Measurements from ENCODE around the gene AAR2.

The AAR2 gene

GRCh38 chr20:36281785-36282380 lies 45.6 kb downstream of the AAR2 start:
- no peak for DNase-seq

GRCh38 chr20:36284751-36285150 lies 48.5 kb downstream of the AAR2 start:
- no peak for DNase-seq

DNA sequence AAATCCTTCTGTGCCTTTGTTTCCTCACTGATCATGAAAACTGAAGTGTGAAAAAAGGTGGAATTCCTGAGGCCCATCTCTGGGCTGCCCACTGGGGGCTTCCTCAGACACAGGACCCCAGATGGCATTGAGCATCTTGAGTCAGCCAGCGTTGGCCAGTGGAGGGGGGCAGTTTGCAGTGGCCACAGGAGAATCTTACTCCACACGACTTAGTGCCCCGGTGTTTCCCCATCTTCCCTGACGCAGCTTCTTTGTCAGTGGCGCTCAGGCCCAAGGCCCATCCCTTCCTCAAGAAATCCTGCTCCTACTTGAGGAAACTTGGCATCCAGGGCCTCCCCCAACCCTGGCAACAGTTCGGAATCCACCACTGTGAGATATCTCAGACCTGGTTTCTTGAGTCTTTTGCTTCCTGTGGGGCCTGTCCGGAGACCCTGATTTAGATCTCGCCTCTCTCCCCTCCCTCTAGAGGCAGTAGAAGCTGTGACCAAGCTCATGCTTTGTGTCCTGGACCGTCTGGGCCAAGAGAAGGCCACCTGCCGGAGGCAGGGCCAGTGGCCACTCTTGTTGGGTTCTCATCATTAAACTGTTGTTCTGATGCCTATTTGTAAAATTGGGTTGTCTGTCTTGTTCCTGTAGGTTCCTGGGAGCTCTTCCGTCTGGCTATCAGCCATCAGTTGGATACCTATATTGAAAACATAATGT lies 49.6 kb downstream of the AAR2 start:
- no peak for DNase-seq

DNA sequence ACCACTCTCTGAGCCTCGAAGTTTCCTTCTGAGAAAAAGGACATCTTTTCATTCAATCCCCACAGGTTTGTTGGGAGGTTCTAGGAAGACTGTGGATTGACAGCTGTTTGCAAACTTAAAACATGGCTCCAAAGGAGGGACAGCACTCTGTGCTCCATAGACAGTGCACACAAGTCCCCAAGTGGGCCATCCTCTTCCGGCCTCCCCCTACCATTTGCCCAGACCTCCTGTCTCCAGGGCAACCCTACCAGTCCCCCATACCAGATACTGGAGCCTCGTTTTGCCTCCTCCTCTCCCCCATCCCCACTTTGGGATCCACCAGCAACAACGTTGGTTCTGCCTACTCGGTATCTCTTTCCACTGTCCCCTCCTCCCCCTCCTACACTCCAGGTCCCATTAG lies 61.4 kb downstream of the AAR2 start:
- no peak for DNase-seq

- DNase-seq, result no peak
Observed at GRCh38 chr20:36298061-36298460, 61.8 kb downstream of the AAR2 start.

DNA sequence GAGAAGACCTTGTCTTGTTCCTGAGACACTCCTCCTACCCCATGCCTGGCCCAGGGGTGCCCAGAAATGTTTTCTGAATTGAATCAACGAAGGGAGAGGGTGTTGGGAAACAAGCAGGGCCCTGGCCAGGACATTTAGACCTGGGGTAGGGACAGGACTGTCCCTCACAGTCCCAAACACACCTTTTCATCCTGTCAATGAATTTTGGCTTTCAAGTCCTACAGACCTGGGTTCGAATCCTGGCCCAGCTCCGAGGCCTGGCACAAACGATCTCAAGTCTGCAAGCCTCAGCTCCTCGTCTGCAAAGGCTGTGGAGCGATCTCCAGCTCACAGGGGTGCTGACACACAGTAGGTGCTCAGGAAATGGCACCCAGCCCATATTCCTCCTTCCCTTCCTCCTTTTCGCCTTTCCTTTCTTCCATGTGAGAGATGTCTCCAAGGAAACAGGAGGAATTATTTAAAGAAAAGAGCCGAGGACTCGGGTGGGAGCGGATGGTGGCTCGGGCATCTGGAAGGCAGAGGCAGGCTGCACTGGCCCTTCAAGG lies 62.6 kb downstream of the AAR2 start:
- DNase-seq, result no peak

GRCh38 chr20:36299459-36299858 lies 63.2 kb downstream of the AAR2 start:
- DNase-seq, result no peak

DNA sequence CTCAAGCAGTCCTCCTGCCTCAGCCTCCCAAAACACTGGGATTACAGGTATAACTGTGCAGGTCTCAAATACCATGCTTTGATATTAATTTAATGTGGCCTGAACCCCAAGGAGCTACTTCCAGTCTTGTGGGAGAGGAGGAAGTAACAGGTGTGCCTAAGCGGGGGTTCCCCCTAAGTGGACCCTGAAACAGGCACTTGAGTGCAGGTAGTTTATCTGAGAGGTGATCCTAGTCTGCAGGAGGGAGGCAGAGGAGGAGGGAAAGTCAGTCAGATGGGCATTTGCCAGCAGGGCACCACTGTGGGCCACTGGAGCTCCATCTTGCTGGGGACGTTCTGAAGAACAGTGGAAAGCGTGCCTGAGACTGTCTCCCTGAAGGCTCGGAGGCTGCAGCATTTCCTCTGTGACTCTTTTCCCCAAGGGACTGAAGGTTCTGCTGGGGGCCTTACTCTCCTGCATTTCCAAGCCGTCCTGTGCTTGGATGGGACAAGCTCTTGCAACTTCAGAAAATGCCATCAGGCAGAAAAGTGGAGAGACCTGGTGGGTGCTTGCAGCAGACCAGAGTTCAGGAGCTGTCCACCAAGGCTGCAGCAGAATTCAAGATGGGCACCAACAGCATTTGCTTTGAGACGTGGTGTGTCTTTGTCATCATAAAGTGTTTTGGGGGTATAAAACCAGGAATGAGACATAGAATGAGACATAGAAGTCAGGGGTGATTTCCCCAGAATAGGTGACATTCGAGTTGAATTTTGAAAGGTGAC lies 65.3 kb downstream of the AAR2 start:
- DNase-seq, result no peak

- no peak for DNase-seq
Observed at GRCh38 chr20:36303020-36303595, 66.8 kb downstream of the AAR2 start.

DNA sequence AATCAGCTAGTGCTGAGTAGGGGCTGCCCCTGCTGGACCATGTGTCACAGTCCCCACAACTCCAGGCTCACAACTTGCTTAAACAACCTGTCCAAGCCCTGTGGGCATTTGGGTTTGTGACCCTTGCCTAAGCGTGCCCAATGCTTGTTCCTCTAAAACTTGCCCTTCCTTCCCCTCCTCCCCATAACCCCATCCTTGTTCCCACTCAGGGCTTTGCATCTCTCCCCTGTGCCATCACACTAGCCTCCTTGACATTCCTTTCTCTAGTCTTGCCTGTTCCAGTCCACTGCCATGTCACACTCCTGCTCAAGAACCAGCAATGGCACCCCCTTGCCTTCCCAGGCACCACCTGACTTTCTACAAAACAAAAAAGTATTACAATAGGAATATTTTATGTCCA lies 67.6 kb downstream of the AAR2 start:
- DNase-seq, result no peak

DNA sequence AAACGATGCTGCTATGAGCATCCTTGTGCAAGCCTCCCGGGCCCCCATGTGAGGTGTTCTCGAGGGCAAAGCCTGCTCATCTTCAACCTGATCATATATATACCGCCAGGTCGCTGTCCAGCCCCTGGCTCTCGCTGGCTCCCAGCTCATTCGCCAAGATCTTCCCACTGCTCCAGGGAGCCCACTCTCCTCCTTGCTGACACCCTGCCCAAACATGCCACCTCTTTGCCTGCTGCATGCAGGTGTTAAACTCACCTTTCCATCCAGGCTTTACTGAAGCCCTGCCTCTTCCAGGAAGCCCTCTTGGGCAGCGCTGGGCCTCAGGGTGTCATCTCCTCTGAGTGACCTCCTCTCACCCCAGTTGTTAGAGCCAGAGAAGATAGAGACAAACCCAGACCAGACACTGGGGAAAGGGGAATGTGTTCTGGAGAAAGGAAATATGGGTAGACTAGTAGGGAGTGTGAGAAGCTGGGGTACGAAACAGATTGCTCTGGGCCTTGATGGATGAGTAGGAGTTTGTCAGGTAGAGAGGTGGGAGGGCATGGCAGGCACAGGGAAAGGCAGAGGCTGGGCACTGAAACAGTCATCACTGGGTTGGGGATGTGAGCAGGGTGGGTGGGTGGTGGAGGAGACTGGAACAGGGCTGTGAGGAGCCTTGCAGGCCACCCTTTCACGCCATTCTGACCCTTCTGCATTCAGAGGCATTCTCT lies 68.7 kb downstream of the AAR2 start:
- no peak for DNase-seq

DNA sequence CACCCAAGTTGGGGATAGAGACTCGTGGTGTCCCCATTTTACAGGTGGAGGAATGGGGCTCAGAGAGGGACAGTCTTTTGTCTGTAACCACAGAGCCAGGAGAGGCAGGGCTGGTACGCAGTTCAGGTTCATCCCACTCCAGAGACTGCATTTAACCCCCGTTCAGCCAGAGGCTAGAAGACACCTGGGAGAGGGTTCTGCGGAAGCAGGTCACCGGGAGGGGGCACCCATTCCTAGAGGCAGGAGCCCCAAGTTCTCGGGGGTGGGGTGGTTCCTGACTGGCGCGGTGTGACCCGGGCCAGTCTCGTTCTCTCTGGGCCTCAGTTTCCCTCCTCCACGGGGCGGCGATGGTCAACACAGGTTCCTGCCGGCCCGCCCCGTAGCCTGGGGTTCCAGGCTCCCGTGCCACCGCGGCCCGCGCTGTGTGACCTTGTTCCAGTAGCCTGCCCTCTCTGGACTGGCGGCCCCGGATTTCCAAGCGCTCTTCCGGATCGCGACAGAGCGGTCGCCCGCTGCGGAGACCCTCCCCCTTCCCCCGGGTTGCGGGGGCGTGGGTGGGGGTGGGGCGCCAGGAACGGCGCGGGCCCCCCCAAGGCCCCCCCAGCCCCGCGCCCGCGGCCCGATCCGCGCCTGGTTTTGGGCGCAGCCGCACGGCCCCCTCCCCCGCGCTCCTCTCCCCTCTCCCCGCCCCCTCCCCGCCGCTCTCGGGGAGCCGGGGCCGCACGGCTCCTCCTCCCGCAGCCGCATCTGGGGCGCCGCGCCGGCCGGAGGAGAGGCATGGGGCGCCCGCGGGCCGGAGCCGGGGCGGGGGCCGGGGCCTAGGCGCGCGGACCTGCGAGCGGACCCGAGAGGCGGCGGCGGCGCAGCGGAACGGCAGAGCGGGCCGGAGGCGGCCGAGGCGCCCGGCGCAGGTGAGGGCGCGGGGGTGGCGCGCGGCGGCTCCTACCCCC lies 69.6 kb downstream of the AAR2 start, which contains the start of gene DLGAP4:
Gene DLGAP4 (plus strand): TSS at position 738 of the 950 bp plus-strand sequence. CDS start 125,379 bp downstream, outside the sequence.
- no peak for DNase-seq

All from femur (tissue), 1 donor.